Fibroblast of lung (primary cell): ENCODE results near the gene KRTAP1-5. TPM values are rescaled to one million over a fixed set of nuclear protein-coding genes. Genes with fewer than 3 reads are reported as not detected.
"Not testable (repeated sequence)": the region's sequence is repeated elsewhere in the genome, so short reads cannot be mapped to it uniquely, and the experiment has no call there.

Experiments
- DNase-seq, 2 donors: peaks; one replicate each; pipeline versions ENCODE4 v3.0.0 to v3.0.0-alpha.2; 2010; ENCODE audit warnings: low read depth in 2 of 2
- H2AFZ ChIP-seq: 2 replicates; pipeline ENCODE4 v1.5.1; 2012; ENCODE audit warnings: low read length, control low read depth, inconsistent platforms
- H3K27ac ChIP-seq: 2 replicates; pipeline ENCODE4 v1.5.1; 2011; ENCODE audit warnings: low read length, control low read depth; ENCODE audit not compliant: insufficient read depth
- H3K27me3 ChIP-seq: 2 replicates; pipeline ENCODE4 v1.5.1; 2011; ENCODE audit warnings: mild to moderate bottlenecking, low read length; ENCODE audit not compliant: control insufficient read depth, insufficient read depth
- H3K36me3 ChIP-seq: 2 replicates; pipeline ENCODE4 v1.5.1; 2011; ENCODE audit warnings: low read length; ENCODE audit not compliant: control insufficient read depth, insufficient read depth
- H3K4me1 ChIP-seq: 2 replicates; pipeline ENCODE4 v1.5.1; 2011; ENCODE audit warnings: low read length; ENCODE audit not compliant: control insufficient read depth, insufficient read depth; ENCODE audit errors: extremely low read depth
- H3K4me2 ChIP-seq: 2 replicates; pipeline ENCODE4 v1.5.1; 2011; ENCODE audit warnings: low read length, control low read depth; ENCODE audit not compliant: insufficient read depth; ENCODE audit errors: extremely low read depth
- H3K4me3 ChIP-seq, 4 experiments: fragments of 200-600 bp in 1 of 4; sonication (generic) in 1 of 4; replicated peaks in 1 of 4; 2 replicates each; pipeline ENCODE4 v1.5.1; 2011 to 2016; ENCODE audit warnings: low read length in 4 of 4, low read depth in 3 of 4, mild to moderate bottlenecking in 3 of 4, control low read depth in 2 of 4, inconsistent platforms in 1 of 4, mixed read lengths in 1 of 4; ENCODE audit not compliant: insufficient read depth in 1 of 4; ENCODE audit errors: control extremely low read depth in 1 of 4
- H3K79me2 ChIP-seq: 2 replicates; pipeline ENCODE4 v1.5.1; 2012; ENCODE audit warnings: mild to moderate bottlenecking, low read length, inconsistent platforms; ENCODE audit not compliant: control insufficient read depth, insufficient read depth
- H3K9ac ChIP-seq: 2 replicates; pipeline ENCODE4 v1.5.1; 2011; ENCODE audit warnings: mild to moderate bottlenecking, low read length, control low read depth; ENCODE audit not compliant: insufficient read depth
- H3K9me3 ChIP-seq: 2 replicates; pipeline ENCODE4 v1.5.1; 2012; ENCODE audit warnings: low read depth, low read length; ENCODE audit not compliant: control insufficient read depth, insufficient read depth
- H4K20me1 ChIP-seq: 2 replicates; pipeline ENCODE4 v1.5.1; 2011; ENCODE audit warnings: low read length; ENCODE audit not compliant: control insufficient read depth, insufficient read depth; ENCODE audit errors: extremely low read depth
- EZH2 ChIP-seq: IDR thresholded peaks from 2 replicates; pipeline ENCODE4 v1.5.1; 2012; ENCODE audit warnings: low read length, control low read depth, mild to moderate bottlenecking; ENCODE audit errors: missing control alignments
- polyA plus RNA-seq, 2 donors: library from polyadenylated mRNA; depleted of rRNA in 1 of 2; stranded (reverse) in 1 of 2; unstranded in 1 of 2; fragments of >200 nt; gene quantifications; 2 replicates each; pipeline ENCODE4 v1.2.1, GENCODE V29; 2011 to 2012; ENCODE audit warnings: missing spikeins in 1 of 2
- total RNA-seq: library from RNA; depleted of rRNA; stranded (reverse); fragments of >200 nt; gene quantifications from 2 replicates; pipeline ENCODE4 v1.2.1, GENCODE V29; 2014
- TF ChIP-seq, protein P1 (sequence below), 2 donors: IDR thresholded peaks in 1 of 2; conservative IDR thresholded peaks in 1 of 2; 1 replicate in 1 of 2; 2 replicates in 1 of 2; pipeline ENCODE4 v1.5.1; 2011 to 2012; ENCODE audit warnings: low read length in 2 of 2, control low read depth in 1 of 2, inconsistent platforms in 1 of 2, low read depth in 1 of 2, mild to moderate bottlenecking in 1 of 2

The KRTAP1-5 gene
- total and polyA plus RNA-seq, 2 donors (not counting 1 experiment from before 2014, with no cell fraction given): 0.17 to 6.2 TPM

DNA sequence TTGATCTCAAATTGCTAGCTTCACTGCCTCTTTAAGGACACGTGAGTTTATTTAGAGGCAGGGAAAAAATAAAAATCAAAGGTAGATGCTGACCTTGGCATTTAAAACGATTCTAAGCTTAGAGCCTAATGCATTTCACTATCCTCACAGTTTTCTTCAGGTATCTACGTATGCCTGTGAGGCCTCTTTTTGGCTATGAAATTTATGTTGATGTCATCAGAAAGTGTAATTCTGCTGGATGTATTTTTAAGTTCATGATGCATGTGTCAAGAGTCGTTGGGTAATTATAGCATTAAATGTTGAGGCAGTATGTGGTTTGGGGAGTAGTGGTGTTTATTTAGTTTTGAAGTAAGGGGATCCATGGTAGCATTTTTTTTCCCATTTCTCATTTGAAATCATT, 23.1 kb downstream of the KRTAP1-5 start:
- Histone ChIP-seq H3K4me2 (no peak overlapping the region), H3K9ac (no peak overlapping the region), H3K4me1 (no peaks in the 10 kb centered on the region), H3K4me3 (no peak overlapping the region), H3K9me3 (no peaks in the 10 kb centered on the region), H3K27ac (no peak overlapping the region), H3K79me2 (no peaks in the 10 kb centered on the region), H3K36me3 (no peaks in the 10 kb centered on the region), H3K27me3 (no peaks in the 10 kb centered on the region), H2AFZ (no peak overlapping the region), H4K20me1 (no peaks in the 10 kb centered on the region)
- TF ChIP-seq EZH2: no peak
- TF ChIP-seq, protein P1, sequence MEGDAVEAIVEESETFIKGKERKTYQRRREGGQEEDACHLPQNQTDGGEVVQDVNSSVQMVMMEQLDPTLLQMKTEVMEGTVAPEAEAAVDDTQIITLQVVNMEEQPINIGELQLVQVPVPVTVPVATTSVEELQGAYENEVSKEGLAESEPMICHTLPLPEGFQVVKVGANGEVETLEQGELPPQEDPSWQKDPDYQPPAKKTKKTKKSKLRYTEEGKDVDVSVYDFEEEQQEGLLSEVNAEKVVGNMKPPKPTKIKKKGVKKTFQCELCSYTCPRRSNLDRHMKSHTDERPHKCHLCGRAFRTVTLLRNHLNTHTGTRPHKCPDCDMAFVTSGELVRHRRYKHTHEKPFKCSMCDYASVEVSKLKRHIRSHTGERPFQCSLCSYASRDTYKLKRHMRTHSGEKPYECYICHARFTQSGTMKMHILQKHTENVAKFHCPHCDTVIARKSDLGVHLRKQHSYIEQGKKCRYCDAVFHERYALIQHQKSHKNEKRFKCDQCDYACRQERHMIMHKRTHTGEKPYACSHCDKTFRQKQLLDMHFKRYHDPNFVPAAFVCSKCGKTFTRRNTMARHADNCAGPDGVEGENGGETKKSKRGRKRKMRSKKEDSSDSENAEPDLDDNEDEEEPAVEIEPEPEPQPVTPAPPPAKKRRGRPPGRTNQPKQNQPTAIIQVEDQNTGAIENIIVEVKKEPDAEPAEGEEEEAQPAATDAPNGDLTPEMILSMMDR (conservative IDR thresholded peaks at IDR 0.05 in 1 of 2, IDR thresholded peaks at IDR 0.05 in 1 of 2; ENCODE audit: low read depth in 1 of 2, low read length in 2 of 2): no peak
- DNase-seq: no peak

DNA sequence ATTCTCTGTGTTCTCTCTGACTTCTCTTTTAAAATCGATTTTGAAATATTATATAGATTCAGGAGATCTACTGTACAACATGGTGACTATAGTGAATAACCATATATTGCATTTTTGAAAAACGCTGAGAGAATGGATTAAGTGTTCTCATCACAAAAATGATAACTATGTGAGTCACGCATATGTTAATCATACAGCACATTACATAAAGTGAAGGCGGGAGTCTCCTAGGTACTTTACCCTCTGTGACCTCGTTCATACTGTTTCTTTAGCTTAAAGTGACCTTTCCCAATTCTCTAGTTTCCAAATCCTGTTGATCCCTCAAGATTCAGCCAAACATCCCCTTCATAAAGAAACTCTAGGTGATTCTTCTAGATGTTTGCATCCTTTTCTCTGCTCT, 24.2 kb downstream of the KRTAP1-5 start:
- peak in 1 of 2 donors; percentile 8 for DNase-seq
- Histone ChIP-seq H3K79me2 (no peaks in the 10 kb centered on the region), H3K4me3 (no peak overlapping the region), H3K4me2 (no peak overlapping the region), H3K4me1 (no peaks in the 10 kb centered on the region), H3K9me3 (no peaks in the 10 kb centered on the region), H3K27me3 (no peaks in the 10 kb centered on the region), H3K9ac (no peak overlapping the region), H3K27ac (no peak overlapping the region), H4K20me1 (no peaks in the 10 kb centered on the region), H3K36me3 (no peaks in the 10 kb centered on the region), H2AFZ (no peak overlapping the region)
- TF ChIP-seq, protein P1 (conservative IDR thresholded peaks at IDR 0.05 in 1 of 2, IDR thresholded peaks at IDR 0.05 in 1 of 2; ENCODE audit: low read depth in 1 of 2, low read length in 2 of 2): no peak
- no peak for TF ChIP-seq EZH2

DNA sequence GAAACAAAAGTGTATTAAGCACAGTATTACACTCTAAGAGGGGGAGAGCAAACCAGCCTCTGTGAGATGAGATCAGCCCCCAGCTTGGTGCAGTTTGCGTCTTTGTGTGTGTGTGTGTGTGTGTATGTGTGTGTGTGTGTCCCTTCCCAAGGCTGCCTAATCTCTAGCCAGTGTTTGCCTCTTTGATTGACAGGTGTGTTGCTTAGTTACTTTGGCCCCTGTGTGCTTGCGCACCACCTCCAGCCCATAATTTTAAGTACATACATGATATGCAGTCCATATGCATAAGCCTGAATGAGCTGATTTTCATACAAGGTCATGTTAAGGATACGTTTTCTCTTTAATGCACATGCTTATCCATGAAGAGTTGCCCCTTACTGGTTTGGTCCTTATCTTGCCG, 25.2 kb downstream of the KRTAP1-5 start:
- H3K27ac ChIP-seq: no peak overlapping the region
- no peak overlapping the region for H3K4me3 ChIP-seq
- no peaks in the 10 kb centered on the region for H3K9me3 ChIP-seq
- H3K4me1 ChIP-seq: no peaks in the 10 kb centered on the region
- no peaks in the 10 kb centered on the region for H4K20me1 ChIP-seq
- no peaks in the 10 kb centered on the region for H3K79me2 ChIP-seq
- H2AFZ ChIP-seq: no peak overlapping the region
- H3K4me2 ChIP-seq: no peak overlapping the region
- no peaks in the 10 kb centered on the region for H3K36me3 ChIP-seq
- DNase-seq: no peak
- no peaks in the 10 kb centered on the region for H3K27me3 ChIP-seq
- no peak for TF ChIP-seq EZH2
- H3K9ac ChIP-seq: no peak overlapping the region

DNA sequence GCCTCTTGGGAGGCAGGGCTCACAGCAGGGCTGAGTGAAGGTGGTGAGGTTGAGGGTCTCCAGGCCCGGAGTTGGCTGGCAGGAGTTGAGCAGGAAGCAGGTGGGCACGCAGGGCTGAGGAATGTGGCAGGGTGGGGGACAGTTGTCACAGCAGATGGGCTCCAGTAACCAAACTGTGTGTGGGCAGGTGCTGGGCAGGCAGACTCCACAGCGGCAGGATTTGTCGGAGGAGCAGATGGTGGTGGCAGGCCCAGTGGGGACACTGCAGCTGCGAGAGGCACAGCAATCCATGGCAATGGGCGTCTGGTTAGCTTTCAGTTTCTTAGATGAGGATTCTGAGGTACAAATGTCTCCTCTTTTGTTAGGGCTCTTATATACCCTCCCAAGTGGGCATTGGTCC, 27.4 kb downstream of the KRTAP1-5 start, which contains the start of gene KRTAP3-2:
TSS of gene KRTAP3-2 (minus strand) at position 344 of the 400 bp plus-strand sequence. CDS start at position 291, 53 bp downstream.
- DNase-seq, H3K79me2 ChIP-seq, H3K27ac ChIP-seq, H2AFZ ChIP-seq, H4K20me1 ChIP-seq, H3K9me3 ChIP-seq, H3K27me3 ChIP-seq, H3K4me1 ChIP-seq, H3K36me3 ChIP-seq, H3K9ac ChIP-seq, H3K4me2 ChIP-seq, H3K4me3 ChIP-seq: not testable (repeated sequence)
